ENCODE results near the gene ARHGAP6. TPM values are rescaled to one million over a fixed set of nuclear protein-coding genes. Genes with fewer than 3 reads are reported as not detected.

ARHGAP6 gene, protein sequence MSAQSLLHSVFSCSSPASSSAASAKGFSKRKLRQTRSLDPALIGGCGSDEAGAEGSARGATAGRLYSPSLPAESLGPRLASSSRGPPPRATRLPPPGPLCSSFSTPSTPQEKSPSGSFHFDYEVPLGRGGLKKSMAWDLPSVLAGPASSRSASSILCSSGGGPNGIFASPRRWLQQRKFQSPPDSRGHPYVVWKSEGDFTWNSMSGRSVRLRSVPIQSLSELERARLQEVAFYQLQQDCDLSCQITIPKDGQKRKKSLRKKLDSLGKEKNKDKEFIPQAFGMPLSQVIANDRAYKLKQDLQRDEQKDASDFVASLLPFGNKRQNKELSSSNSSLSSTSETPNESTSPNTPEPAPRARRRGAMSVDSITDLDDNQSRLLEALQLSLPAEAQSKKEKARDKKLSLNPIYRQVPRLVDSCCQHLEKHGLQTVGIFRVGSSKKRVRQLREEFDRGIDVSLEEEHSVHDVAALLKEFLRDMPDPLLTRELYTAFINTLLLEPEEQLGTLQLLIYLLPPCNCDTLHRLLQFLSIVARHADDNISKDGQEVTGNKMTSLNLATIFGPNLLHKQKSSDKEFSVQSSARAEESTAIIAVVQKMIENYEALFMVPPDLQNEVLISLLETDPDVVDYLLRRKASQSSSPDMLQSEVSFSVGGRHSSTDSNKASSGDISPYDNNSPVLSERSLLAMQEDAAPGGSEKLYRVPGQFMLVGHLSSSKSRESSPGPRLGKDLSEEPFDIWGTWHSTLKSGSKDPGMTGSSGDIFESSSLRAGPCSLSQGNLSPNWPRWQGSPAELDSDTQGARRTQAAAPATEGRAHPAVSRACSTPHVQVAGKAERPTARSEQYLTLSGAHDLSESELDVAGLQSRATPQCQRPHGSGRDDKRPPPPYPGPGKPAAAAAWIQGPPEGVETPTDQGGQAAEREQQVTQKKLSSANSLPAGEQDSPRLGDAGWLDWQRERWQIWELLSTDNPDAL (N-terminal part only)
- total RNA-seq (2022) (not detected in 2 replicates), Bru-seq, nascent RNA (percentile 7 among the genes with signal in this experiment), BruChase-seq, experiment 1, labeled RNA remaining after a 6-hour chase (percentile 3 among the genes with signal in this experiment), BruChase-seq, experiment 2, labeled RNA remaining after a 2-hour chase (percentile 7 among the genes with signal in this experiment)
- long read RNA-seq, result 0 reads

DNA sequence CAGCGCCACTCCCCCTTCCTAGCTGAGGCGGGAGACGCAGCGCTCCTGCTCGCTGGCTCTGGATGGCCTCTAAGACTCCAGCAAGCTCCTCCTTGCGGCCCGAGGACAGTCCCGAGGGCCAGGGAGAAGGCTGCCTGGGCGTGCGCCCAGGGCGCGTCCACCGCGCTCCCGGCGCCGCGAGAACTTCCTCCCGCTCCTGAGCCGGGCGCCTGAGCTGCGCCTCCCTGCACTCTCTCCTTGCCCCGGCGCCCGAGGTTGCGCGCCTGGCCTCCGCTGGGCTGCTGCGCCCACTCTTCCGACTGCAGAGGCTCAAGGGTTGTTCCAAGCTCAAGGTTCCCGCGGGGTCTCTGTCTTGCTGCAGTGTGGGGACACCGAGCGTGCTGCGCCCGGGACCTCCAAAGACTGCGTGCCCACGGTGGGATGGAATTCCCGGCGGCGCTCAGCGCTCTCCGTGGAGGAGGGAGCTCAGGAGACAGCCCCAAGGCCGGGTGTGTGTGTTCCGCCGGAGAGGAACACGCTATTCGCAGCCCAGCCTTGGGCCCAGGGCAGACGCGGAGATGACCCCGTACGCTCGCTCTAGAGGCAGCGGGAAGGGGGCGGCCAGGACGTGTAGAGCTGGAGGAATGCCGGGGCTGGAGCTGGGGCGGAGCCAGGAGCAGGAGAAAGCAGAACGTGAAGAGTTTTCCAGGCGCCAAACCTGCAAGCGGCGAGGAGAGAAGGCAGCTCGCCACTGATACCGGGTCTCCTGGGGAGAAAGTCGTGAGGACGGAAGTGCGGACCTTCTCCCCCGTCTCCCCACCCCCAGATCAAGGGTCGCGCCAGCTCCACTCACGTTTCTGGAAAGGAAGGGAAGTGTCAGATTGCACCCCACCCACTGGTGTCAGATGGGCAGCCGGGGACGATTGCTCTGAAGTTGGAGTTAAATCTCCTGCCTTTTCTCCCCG lies at the start of gene ARHGAP6:
Gene ARHGAP6, minus strand, starts transcription at position 753 of the 944 bp plus-strand sequence. CDS start 1,092 bp downstream, outside the sequence.
- no peaks in the 10 kb centered on the region for H3K36me3 Mint-ChIP-seq (ENCODE audit: insufficient read depth, unreplicated experiment)
- DNase-seq (ENCODE audit: unreplicated experiment), result no peak
- CTCF ChIA-PET, result interaction anchor here (0.6 to 1.0 kb wide), 3 partner anchors 16 to 1491 kb away, joined by 3 to 5 read pairs (median 3); no protein-coding TSS in a partner anchor
- POLR2A ChIA-PET, result no interaction called here
- no TSS peak for BruUV-seq (replicated peaks)
- H3K4me1 Mint-ChIP-seq (ENCODE audit: insufficient read depth, unreplicated experiment), result no peaks in the 10 kb centered on the region
- TF ChIP-seq, protein P1, sequence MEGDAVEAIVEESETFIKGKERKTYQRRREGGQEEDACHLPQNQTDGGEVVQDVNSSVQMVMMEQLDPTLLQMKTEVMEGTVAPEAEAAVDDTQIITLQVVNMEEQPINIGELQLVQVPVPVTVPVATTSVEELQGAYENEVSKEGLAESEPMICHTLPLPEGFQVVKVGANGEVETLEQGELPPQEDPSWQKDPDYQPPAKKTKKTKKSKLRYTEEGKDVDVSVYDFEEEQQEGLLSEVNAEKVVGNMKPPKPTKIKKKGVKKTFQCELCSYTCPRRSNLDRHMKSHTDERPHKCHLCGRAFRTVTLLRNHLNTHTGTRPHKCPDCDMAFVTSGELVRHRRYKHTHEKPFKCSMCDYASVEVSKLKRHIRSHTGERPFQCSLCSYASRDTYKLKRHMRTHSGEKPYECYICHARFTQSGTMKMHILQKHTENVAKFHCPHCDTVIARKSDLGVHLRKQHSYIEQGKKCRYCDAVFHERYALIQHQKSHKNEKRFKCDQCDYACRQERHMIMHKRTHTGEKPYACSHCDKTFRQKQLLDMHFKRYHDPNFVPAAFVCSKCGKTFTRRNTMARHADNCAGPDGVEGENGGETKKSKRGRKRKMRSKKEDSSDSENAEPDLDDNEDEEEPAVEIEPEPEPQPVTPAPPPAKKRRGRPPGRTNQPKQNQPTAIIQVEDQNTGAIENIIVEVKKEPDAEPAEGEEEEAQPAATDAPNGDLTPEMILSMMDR (IDR thresholded peaks at IDR 0.05; ENCODE audit: unreplicated experiment), result no peak
- H3K27ac Mint-ChIP-seq (ENCODE audit: low read depth, unreplicated experiment), result no peak within 1 kb of the TSS
- intact Hi-C loops (cut with micrococcal nuclease), result no loop called here
- H3K4me3 Mint-ChIP-seq (ENCODE audit: unreplicated experiment), result peak within 1 kb of the TSS; percentile 66
- no peaks in the 10 kb centered on the region for H3K9me3 Mint-ChIP-seq (ENCODE audit: unreplicated experiment)
- H3K27me3 Mint-ChIP-seq (ENCODE audit: insufficient read depth, unreplicated experiment), result peaks cover 78% of the 10 kb centered on the region

GRCh38 chrX:11704725-11705495 lies 39.2 kb upstream of the ARHGAP6 start:
- DNase-seq (ENCODE audit: unreplicated experiment), result no peak
- Mint-ChIP-seq H3K27me3 (ENCODE audit: insufficient read depth, unreplicated experiment) (peaks cover 12% of the 10 kb centered on the region), H3K36me3 (ENCODE audit: insufficient read depth, unreplicated experiment) (no peaks in the 10 kb centered on the region), H3K4me3 (ENCODE audit: unreplicated experiment) (no peak overlapping the region), H3K4me1 (ENCODE audit: insufficient read depth, unreplicated experiment) (no peaks in the 10 kb centered on the region), H3K27ac (ENCODE audit: low read depth, unreplicated experiment) (no peak overlapping the region), H3K9me3 (ENCODE audit: unreplicated experiment) (no peaks in the 10 kb centered on the region)
- TF ChIP-seq, protein P1 (IDR thresholded peaks at IDR 0.05; ENCODE audit: unreplicated experiment), result no peak
- intact Hi-C loops (cut with micrococcal nuclease), result no loop called here
- BruUV-seq (replicated peaks), result no TSS peak
- POLR2A ChIA-PET, result interaction anchor here (0.7 kb wide), 1 partner anchor 525 kb away, joined by 4 read pairs; no protein-coding TSS in a partner anchor
- CTCF ChIA-PET, result no interaction called here

- no peak for DNase-seq (ENCODE audit: unreplicated experiment)
- H3K27me3 Mint-ChIP-seq (ENCODE audit: insufficient read depth, unreplicated experiment), result peaks cover 14% of the 10 kb centered on the region
- H3K9me3 Mint-ChIP-seq (ENCODE audit: unreplicated experiment), result no peaks in the 10 kb centered on the region
- ChIA-PET POLR2A (no interaction called here), CTCF (no interaction called here)
- TF ChIP-seq, protein P1 (IDR thresholded peaks at IDR 0.05; ENCODE audit: unreplicated experiment), result no peak
- H3K4me3 Mint-ChIP-seq (ENCODE audit: unreplicated experiment), result no peak overlapping the region
- no TSS peak for BruUV-seq (replicated peaks)
- no peak overlapping the region for H3K27ac Mint-ChIP-seq (ENCODE audit: low read depth, unreplicated experiment)
- H3K36me3 Mint-ChIP-seq (ENCODE audit: insufficient read depth, unreplicated experiment), result no peaks in the 10 kb centered on the region
- intact Hi-C loops (cut with micrococcal nuclease), result no loop called here
- H3K4me1 Mint-ChIP-seq (ENCODE audit: insufficient read depth, unreplicated experiment), result no peaks in the 10 kb centered on the region
Observed at GRCh38 chrX:11703855-11704254, 38.1 kb upstream of the ARHGAP6 start.

Data from MCF 10A (cell line).